ENCODE data around the gene RAB35.

- TF ChIP-seq POLR2A (IDR thresholded peaks at IDR 0.05) (no peak), CTCF (IDR thresholded peaks at IDR 0.05) (no peak)
These were observed 55.8 kb downstream of the RAB35 start for GRCh38 chr12:120060717-120061116.
